Skeletal muscle tissue (tissue), 4 donors: ENCODE data around the gene RPL32. TPM values are rescaled to one million over a fixed set of nuclear protein-coding genes. Genes with fewer than 3 reads are reported as not detected.
"Not testable (repeated sequence)": the region's sequence is repeated elsewhere in the genome, so short reads cannot be mapped to it uniquely, and the experiment has no call there.

ENCODE experiments used
- H3K27ac ChIP-seq: one replicate; pipeline ENCODE4 v1.7.0; 2013; ENCODE audit warnings: mild to moderate bottlenecking, low read depth, low read length, inconsistent platforms
- H3K27me3 ChIP-seq, 3 donors: one replicate each; pipeline ENCODE4 v1.7.0; 2013; ENCODE audit warnings: low read length in 3 of 3; ENCODE audit not compliant: control insufficient read depth in 3 of 3, insufficient read depth in 3 of 3
- H3K36me3 ChIP-seq, 3 donors: one replicate each; pipeline ENCODE4 v1.7.0; 2013; ENCODE audit warnings: low read length in 3 of 3; ENCODE audit not compliant: control insufficient read depth in 3 of 3, insufficient read depth in 3 of 3
- H3K4me1 ChIP-seq, 3 donors: one replicate each; pipeline ENCODE4 v1.7.0; 2013; ENCODE audit warnings: low read length in 3 of 3, mild to moderate bottlenecking in 3 of 3; ENCODE audit not compliant: control insufficient read depth in 3 of 3, insufficient read depth in 3 of 3
- H3K4me3 ChIP-seq, 3 donors: one replicate each; pipeline ENCODE4 v1.7.0; 2013; ENCODE audit warnings: low read length in 3 of 3
- H3K9ac ChIP-seq, 3 donors: one replicate each; pipeline ENCODE4 v1.7.0; 2013; ENCODE audit warnings: low read length in 3 of 3, mild to moderate bottlenecking in 3 of 3, moderate library complexity in 2 of 3, low read depth in 1 of 3
- H3K9me3 ChIP-seq, 3 donors: one replicate each; pipeline ENCODE4 v1.7.0; 2013; ENCODE audit warnings: low read length in 3 of 3; ENCODE audit not compliant: control insufficient read depth in 3 of 3
- total RNA-seq: library from RNA; depleted of rRNA; stranded (reverse); fragments of >200 nt; gene quantifications from one replicate; pipeline ENCODE4 v1.2.3, GENCODE V29; 2014
- donor health status: Osteomylitis.

RPL32 gene
- total RNA-seq, 1 donor from 2014 or later, result 1,978 TPM

- peaks cover 0 to 4% (median 4%) of the 10 kb centered on the region in 3 donors for H3K36me3 ChIP-seq
- peak overlapping the region; percentile 73 to 92 (median 90) for H3K4me3 ChIP-seq
- no peaks in the 10 kb centered on the region for H3K9me3 ChIP-seq
- H3K27ac ChIP-seq, result peak overlapping the region; percentile 98
- peak overlapping the region; percentile 71 to 98 (median 98) for H3K9ac ChIP-seq
- H3K27me3 ChIP-seq, result no peaks in the 10 kb centered on the region
- peaks cover 29 to 57% (median 50%) of the 10 kb centered on the region in 3 donors for H3K4me1 ChIP-seq
Observed at GRCh38 chr3:12797892-12798558, 43.3 kb downstream of the RPL32 start.

- Histone ChIP-seq H3K27me3 (no peaks in the 10 kb centered on the region), H3K9ac (peak overlapping the region; percentile 95 to 98 (median 98)), H3K36me3 (peaks cover 0 to 4% (median 0%) of the 10 kb centered on the region in 3 donors), H3K4me1 (peaks cover 26 to 52% (median 45%) of the 10 kb centered on the region in 3 donors), H3K4me3 (peak overlapping the region; percentile 73 to 92 (median 90)), H3K27ac (peak overlapping the region; percentile 98), H3K9me3 (no peaks in the 10 kb centered on the region)
Observed at GRCh38 chr3:12797124-12797891, 44.1 kb downstream of the RPL32 start.

- H3K27ac ChIP-seq, result peak within 1 kb of the TSS; percentile 98
- H3K27me3 ChIP-seq, result no peaks in the 10 kb centered on the region
- peak within 1 kb of the TSS; percentile 78 to 92 (median 90) for H3K4me3 ChIP-seq
- peaks cover 0 to 4% (median 0%) of the 10 kb centered on the region in 3 donors for H3K36me3 ChIP-seq
- peaks cover 20 to 46% (median 40%) of the 10 kb centered on the region in 3 donors for H3K4me1 ChIP-seq
- H3K9me3 ChIP-seq, result no peaks in the 10 kb centered on the region
- H3K9ac ChIP-seq, result peak within 1 kb of the TSS; percentile 95 to 98 (median 98)
Observed at GRCh38 chr3:12796171-12797123, 44.9 kb downstream of the RPL32 start, which contains the start of gene CAND2. CAND2 (plus strand) TSS chr3:12796680; CDS start chr3:12796721, 41 bp downstream.

- no peaks in the 10 kb centered on the region for H3K36me3 ChIP-seq
- peak overlapping the region; percentile 56 for H3K27ac ChIP-seq
- no peaks in the 10 kb centered on the region for H3K9me3 ChIP-seq
- no peaks in the 10 kb centered on the region for H3K27me3 ChIP-seq
- H3K4me1 ChIP-seq, result peaks cover 6 to 20% (median 18%) of the 10 kb centered on the region in 3 donors
- H3K4me3 ChIP-seq, result no peak overlapping the region
- no peak overlapping the region for H3K9ac ChIP-seq
Observed at GRCh38 chr3:12793701-12794100, 47.7 kb downstream of the RPL32 start.

GRCh38 chr3:12791430-12791829 lies 49.9 kb downstream of the RPL32 start:
- Histone ChIP-seq H3K9ac (no peak overlapping the region), H3K4me1 (peaks cover 6 to 14% (median 13%) of the 10 kb centered on the region in 3 donors), H3K9me3 (no peaks in the 10 kb centered on the region), H3K4me3 (no peak overlapping the region), H3K36me3 (no peaks in the 10 kb centered on the region), H3K27ac (no peak overlapping the region), H3K27me3 (no peaks in the 10 kb centered on the region)

GRCh38 chr3:12787967-12788690 lies 53.2 kb downstream of the RPL32 start:
- H3K4me1 ChIP-seq, H3K27me3 ChIP-seq, H3K36me3 ChIP-seq, H3K9ac ChIP-seq, H3K27ac ChIP-seq, H3K9me3 ChIP-seq, H3K4me3 ChIP-seq: not testable (repeated sequence)

- not testable (repeated sequence) for H3K9me3 ChIP-seq, H3K36me3 ChIP-seq, H3K4me1 ChIP-seq, H3K4me3 ChIP-seq, H3K27ac ChIP-seq, H3K9ac ChIP-seq, H3K27me3 ChIP-seq
Observed at GRCh38 chr3:12787346-12787745, 54.0 kb downstream of the RPL32 start.

- Histone ChIP-seq H3K9ac (no peak overlapping the region), H3K27ac (no peak overlapping the region), H3K4me1 (peaks cover 0 to 14% (median 5%) of the 10 kb centered on the region in 3 donors), H3K27me3 (no peaks in the 10 kb centered on the region), H3K9me3 (no peaks in the 10 kb centered on the region), H3K4me3 (no peak overlapping the region), H3K36me3 (no peaks in the 10 kb centered on the region)
Observed at GRCh38 chr3:12785096-12785495, 56.3 kb downstream of the RPL32 start.
